Activated T-helper 1 cell treated with Interleukin-2 at 50 U/mL for 16 hours (primary cell): Measurements from ENCODE around the gene CNOT2.
"Not testable (repeated sequence)": the region's sequence is repeated elsewhere in the genome, so short reads cannot be mapped to it uniquely, and the experiment has no call there.

Experiments
- DNase-seq: peaks from one replicate; pipeline ENCODE4 v3.0.0-alpha.2; 2020; ENCODE audit warnings: low read depth

CNOT2 gene

DNA sequence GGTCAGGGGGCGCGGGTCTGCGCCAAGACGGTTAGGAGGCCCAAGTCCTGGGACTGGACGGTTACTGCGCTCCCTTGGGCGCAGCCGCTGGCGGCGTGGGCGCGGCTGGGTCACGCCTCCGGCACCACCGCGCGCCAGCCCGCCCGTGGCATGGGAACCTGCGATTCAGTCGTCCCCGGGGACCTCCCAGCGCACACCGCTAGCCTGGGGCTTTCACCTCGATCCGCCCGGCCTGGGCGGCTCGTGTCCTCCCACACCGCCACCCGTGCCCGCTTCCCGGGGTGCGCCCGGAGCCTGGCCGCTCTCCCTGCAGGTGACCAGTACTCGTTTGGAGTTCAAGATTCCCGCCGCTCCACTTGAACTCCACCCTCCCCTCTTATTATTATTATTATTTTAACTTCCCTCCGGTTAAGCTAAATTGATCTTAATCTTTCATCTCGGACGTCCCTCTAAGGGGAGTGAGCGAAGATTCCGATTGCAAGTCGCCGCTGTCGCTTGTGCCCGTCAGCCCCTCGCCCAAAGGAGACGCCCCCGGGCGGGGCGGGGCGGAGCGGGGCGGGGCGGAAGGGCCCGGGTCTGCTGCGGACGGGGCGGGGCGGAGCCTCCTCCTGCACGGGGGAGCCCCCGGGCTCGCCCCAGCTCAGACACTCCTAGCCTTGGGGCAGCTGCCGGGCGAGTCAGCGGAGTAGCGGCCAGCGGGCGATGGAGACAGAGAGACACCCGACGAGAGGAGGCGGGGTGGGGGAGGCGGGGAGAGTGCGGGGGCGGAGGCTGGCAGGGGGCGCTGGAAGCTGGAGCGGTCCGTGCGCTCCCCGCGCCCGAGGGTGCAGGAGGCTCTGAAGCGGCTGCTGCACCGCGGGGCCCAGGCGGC is 122.7 kb downstream of the CNOT2 start, which contains the start of gene KCNMB4:
Gene KCNMB4 (plus strand): TSS at position 643 of the 871 bp plus-strand sequence. CDS start 445 bp downstream, outside the sequence.
- DNase-seq, result peak; percentile 64

GRCh38 chr12:70366581-70367257 is 123.5 kb downstream of the CNOT2 start:
- peak; percentile 49 for DNase-seq

GRCh38 chr12:70367258-70368141 is 124.3 kb downstream of the CNOT2 start:
- DNase-seq, result no peak

DNA sequence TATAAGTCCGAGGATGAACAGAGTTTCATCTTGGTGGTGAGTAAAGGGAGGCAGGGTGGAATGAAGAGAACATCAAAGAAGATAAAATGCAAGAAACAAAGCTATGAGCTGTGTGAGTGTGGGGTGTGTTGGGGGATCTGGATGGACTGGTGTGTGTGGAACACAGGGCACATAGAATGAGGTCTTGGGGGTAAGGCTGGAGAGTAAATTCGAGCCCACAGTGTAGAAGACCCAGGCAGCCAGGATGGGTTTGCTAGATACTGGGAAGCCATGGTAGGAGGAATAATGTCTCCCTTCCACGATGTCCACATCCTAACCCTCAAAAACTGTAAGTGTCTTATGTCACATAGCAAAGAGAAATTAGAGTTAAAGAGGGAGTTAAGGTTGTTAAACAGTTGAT is 129.6 kb downstream of the CNOT2 start:
- DNase-seq, result no peak

DNA sequence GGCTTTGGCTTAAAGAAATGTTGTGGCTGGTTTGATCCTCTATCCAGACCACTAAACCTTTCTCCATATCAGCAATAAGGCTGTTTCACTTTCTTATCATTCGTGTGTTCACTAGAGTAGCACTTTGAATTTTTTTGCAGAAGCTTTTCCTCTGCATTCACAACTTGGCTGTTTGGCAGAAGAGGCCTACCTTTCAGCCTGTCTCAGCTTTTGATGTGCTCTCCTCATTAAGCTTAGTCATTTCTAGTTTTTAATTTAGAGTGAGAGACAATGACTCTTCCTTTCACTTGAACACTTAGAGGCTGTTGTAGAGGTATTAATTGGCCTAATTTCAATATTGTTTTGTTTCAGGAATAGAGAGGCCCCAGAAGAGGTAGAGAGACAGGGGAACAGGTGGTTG is 136.6 kb downstream of the CNOT2 start:
- DNase-seq, result no peak

DNA sequence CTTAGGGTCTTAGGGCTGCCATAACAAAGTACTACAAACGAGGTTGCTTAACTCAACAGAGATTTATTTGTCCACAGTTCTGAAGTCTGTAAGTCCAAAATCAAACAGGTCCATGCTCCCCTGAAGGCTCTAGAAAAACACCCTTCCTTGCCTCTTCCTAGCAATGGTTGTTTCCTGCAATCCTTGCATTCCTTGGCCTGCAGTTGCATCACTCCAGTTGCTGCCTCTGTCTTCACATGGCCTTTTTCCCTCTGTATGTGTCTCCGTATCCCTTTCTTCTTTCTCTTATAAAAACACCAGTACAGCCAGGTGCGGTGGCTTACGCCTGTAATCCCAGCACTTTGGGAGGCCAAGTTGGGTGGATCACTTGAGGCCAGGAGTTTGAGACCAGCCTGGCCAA is 140.3 kb downstream of the CNOT2 start:
- no peak for DNase-seq

- DNase-seq, result no peak
Measured at GRCh38 chr12:70383886-70384285, 140.7 kb downstream of the CNOT2 start.

- no peak for DNase-seq
Measured at GRCh38 chr12:70386771-70387170, 143.5 kb downstream of the CNOT2 start.

- no peak for DNase-seq
Measured at GRCh38 chr12:70389678-70390077, 146.4 kb downstream of the CNOT2 start.

- DNase-seq, result not testable (repeated sequence)
Measured at GRCh38 chr12:70392631-70393030, 149.4 kb downstream of the CNOT2 start.

- no peak for DNase-seq
Measured at GRCh38 chr12:70393787-70394499, 150.7 kb downstream of the CNOT2 start.

GRCh38 chr12:70398002-70398401 is 154.8 kb downstream of the CNOT2 start:
- DNase-seq, result no peak

GRCh38 chr12:70398862-70399261 is 155.6 kb downstream of the CNOT2 start:
- DNase-seq, result no peak

DNA sequence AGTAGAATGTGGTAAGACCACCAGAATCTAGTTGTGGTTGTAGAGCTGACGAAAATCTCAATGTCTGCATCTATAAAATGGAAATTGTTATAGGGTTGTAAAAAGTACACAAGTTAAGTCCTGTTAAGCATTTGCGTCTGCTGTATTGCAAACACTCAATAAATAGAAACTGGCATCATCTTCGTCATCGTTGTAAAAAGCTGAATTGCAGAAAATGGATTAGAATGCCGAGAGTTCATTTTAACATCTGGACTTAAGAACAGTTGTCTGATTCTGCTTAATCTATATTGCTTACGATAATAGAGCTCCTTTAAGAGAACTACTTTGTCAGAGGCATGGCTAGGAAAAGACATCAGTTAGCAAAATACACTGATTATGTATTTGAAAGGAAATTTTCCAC is 156.1 kb downstream of the CNOT2 start:
- DNase-seq, result no peak

- no peak for DNase-seq
Measured at GRCh38 chr12:70400124-70400523, 156.9 kb downstream of the CNOT2 start.

DNA sequence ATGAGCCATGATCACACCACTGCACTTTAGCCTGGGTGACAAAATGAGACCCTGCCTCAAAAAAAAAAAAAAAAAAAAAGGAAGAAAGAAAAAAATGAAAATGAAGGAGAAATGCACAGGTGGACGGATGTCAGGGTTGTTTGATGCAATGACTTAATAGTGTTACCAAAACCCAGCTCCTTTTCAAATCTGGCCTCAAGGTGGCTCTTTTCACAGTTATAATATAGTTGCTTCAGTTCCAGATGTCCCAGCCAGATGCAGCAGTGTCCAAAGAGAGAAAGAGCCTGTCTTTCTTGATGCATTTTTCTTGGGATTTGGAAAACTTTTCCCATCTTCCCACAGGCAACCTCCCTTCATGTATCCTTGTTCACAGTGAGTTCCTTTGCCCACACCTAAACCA is 159.4 kb downstream of the CNOT2 start:
- DNase-seq, result no peak

DNA sequence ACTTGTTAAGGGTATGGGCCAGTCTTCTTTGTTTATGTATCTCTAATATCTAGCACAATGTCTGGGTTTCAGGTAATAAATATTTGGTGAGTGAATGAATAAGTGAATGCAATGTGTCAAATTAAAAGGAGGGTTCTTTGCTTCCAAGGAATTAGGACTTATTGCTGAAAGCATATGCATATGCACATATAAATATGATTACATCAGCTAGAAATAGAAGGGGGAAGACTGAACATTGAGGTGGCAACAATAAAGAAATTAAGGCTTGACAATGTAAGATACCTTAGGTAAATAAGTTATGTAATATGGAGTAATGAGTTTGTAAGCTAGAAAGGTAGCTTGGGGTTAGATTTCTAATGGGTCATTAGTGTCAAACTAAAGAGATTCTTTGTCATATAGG is 160.6 kb downstream of the CNOT2 start:
- DNase-seq, result no peak
